ENCODE results near the gene ADCK1.

The ADCK1 gene

DNA sequence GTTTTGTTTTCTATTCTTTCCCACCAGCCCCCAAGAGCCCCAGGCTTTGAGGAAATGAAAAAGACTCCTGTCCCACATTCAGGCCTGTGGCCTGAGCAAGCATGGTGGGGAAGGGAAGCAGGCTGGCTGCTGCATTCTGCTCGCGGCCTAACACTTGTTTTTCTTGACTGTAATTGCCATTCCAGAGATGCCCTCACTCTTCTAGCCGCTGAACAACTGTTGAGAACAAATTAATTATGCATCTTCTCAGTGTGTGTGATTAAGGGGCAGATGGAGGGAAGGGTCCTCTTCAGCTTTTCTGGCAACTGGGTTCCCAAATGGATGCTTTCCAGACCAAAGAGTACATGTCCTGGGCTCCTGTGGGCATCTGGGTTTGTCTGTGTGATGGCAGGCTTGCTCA, 43.3 kb downstream of the ADCK1 start:
- Histone ChIP-seq H4K20me1 (ENCODE audit: low read depth, low read length) (no peaks in the 10 kb centered on the region), H3K27me3 (ENCODE audit: low read length) (no peaks in the 10 kb centered on the region), H3K4me2 (ENCODE audit: low read depth, low read length, poor library complexity, severe bottlenecking) (no peak overlapping the region), H3K79me2 (ENCODE audit: insufficient read depth, low read length) (no peaks in the 10 kb centered on the region), H3K9ac (ENCODE audit: low read length) (no peak overlapping the region), H3K36me3 (ENCODE audit: low read length) (no peaks in the 10 kb centered on the region), H3F3A (ENCODE audit: insufficient read depth) (no peaks in the 10 kb centered on the region), H3K9me3 (ENCODE audit: insufficient read depth, low read length) (no peaks in the 10 kb centered on the region), H3K9me2 (replicated peaks; ENCODE audit: insufficient read depth, low read length) (no peaks in the 10 kb centered on the region), H3K27ac (ENCODE audit: low read depth, low read length) (no peak overlapping the region), H3K4me3 (ENCODE audit: insufficient read depth, low read length, poor library complexity, severe bottlenecking) (no peak overlapping the region), H2AFZ (ENCODE audit: low read depth, low read length, severe bottlenecking) (no peak overlapping the region)
- TF ChIP-seq EZH2phosphoT487 (conservative IDR thresholded peaks at IDR 0.05; ENCODE audit: low read length) = no peak
- TF ChIP-seq, protein P1, sequence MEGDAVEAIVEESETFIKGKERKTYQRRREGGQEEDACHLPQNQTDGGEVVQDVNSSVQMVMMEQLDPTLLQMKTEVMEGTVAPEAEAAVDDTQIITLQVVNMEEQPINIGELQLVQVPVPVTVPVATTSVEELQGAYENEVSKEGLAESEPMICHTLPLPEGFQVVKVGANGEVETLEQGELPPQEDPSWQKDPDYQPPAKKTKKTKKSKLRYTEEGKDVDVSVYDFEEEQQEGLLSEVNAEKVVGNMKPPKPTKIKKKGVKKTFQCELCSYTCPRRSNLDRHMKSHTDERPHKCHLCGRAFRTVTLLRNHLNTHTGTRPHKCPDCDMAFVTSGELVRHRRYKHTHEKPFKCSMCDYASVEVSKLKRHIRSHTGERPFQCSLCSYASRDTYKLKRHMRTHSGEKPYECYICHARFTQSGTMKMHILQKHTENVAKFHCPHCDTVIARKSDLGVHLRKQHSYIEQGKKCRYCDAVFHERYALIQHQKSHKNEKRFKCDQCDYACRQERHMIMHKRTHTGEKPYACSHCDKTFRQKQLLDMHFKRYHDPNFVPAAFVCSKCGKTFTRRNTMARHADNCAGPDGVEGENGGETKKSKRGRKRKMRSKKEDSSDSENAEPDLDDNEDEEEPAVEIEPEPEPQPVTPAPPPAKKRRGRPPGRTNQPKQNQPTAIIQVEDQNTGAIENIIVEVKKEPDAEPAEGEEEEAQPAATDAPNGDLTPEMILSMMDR (IDR thresholded peaks at IDR 0.05; ENCODE audit: insufficient read depth, low read length, poor library complexity, severe bottlenecking) = no peak

DNA sequence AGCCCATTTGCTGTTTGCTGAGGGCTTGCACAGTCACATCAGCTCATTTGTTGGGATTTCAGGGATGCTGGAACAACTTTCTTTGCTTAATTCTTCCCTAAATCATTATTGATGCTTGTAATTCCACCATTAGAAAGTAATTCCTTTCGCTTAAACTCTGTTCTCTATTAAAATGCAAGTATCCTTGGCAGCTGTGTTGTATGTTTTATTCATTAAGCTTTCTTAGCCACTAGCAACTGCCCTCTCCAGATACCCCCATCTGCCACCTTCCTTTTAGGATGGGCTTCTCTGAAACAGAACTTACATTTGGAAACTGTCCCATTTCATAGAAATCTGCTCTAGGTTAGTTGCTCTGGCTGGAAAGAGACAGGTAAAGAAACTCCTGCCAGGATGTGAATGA, 43.7 kb downstream of the ADCK1 start:
- TF ChIP-seq, protein P1 (IDR thresholded peaks at IDR 0.05; ENCODE audit: insufficient read depth, low read length, poor library complexity, severe bottlenecking) = no peak
- no peak for TF ChIP-seq EZH2phosphoT487 (conservative IDR thresholded peaks at IDR 0.05; ENCODE audit: low read length)
- no peak overlapping the region for H3K4me3 ChIP-seq (ENCODE audit: insufficient read depth, low read length, poor library complexity, severe bottlenecking)
- no peaks in the 10 kb centered on the region for H3K9me3 ChIP-seq (ENCODE audit: insufficient read depth, low read length)
- H3K36me3 ChIP-seq (ENCODE audit: low read length) = no peaks in the 10 kb centered on the region
- no peaks in the 10 kb centered on the region for H3K27me3 ChIP-seq (ENCODE audit: low read length)
- no peak overlapping the region for H2AFZ ChIP-seq (ENCODE audit: low read depth, low read length, severe bottlenecking)
- no peak overlapping the region for H3K27ac ChIP-seq (ENCODE audit: low read depth, low read length)
- no peaks in the 10 kb centered on the region for H3K9me2 ChIP-seq (replicated peaks; ENCODE audit: insufficient read depth, low read length)
- no peak overlapping the region for H3K9ac ChIP-seq (ENCODE audit: low read length)
- no peaks in the 10 kb centered on the region for H4K20me1 ChIP-seq (ENCODE audit: low read depth, low read length)
- no peaks in the 10 kb centered on the region for H3K79me2 ChIP-seq (ENCODE audit: insufficient read depth, low read length)
- H3F3A ChIP-seq (ENCODE audit: insufficient read depth) = no peaks in the 10 kb centered on the region
- H3K4me2 ChIP-seq (ENCODE audit: low read depth, low read length, poor library complexity, severe bottlenecking) = no peak overlapping the region

DNA sequence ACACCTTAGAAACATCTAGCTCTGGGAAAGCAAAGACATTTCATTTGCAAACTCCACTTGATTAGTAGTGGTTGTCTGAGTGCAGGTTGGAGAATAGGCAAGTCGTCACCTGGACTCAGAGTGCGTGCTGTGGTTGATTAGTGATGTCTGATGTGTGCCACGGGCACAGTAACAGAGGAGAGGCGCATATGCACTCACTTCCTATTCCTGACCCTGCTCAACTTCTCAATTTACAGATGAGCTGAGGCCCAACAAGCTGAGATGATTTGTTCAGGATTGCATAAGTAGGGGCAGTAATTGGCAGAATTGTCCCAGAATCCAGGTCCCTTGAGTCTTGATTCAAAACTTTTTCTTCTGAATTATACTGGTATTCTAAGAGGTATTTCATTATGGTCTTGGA, 44.9 kb downstream of the ADCK1 start:
- Histone ChIP-seq H4K20me1 (ENCODE audit: low read depth, low read length) (no peaks in the 10 kb centered on the region), H3K27ac (ENCODE audit: low read depth, low read length) (no peak overlapping the region), H2AFZ (ENCODE audit: low read depth, low read length, severe bottlenecking) (no peak overlapping the region), H3K4me3 (ENCODE audit: insufficient read depth, low read length, poor library complexity, severe bottlenecking) (no peak overlapping the region), H3K9me3 (ENCODE audit: insufficient read depth, low read length) (no peaks in the 10 kb centered on the region), H3K27me3 (ENCODE audit: low read length) (no peaks in the 10 kb centered on the region), H3K79me2 (ENCODE audit: insufficient read depth, low read length) (no peaks in the 10 kb centered on the region), H3K36me3 (ENCODE audit: low read length) (no peaks in the 10 kb centered on the region), H3K9ac (ENCODE audit: low read length) (no peak overlapping the region), H3K4me2 (ENCODE audit: low read depth, low read length, poor library complexity, severe bottlenecking) (no peak overlapping the region), H3K9me2 (replicated peaks; ENCODE audit: insufficient read depth, low read length) (no peaks in the 10 kb centered on the region), H3F3A (ENCODE audit: insufficient read depth) (no peaks in the 10 kb centered on the region)
- no peak for TF ChIP-seq EZH2phosphoT487 (conservative IDR thresholded peaks at IDR 0.05; ENCODE audit: low read length)
- TF ChIP-seq, protein P1 (IDR thresholded peaks at IDR 0.05; ENCODE audit: insufficient read depth, low read length, poor library complexity, severe bottlenecking) = no peak
